ENCODE data around the gene NUPR2. TPM values are rescaled to one million over a fixed set of nuclear protein-coding genes. Genes with fewer than 3 reads are reported as not detected.
"Not testable (repeated sequence)": the region's sequence is repeated elsewhere in the genome, so short reads cannot be mapped to it uniquely, and the experiment has no call there.

Gene NUPR2
- total and polyA plus RNA-seq, 12 donors: 0.17 to 2.5 (median 1.6) TPM; not detected in 9

DNA sequence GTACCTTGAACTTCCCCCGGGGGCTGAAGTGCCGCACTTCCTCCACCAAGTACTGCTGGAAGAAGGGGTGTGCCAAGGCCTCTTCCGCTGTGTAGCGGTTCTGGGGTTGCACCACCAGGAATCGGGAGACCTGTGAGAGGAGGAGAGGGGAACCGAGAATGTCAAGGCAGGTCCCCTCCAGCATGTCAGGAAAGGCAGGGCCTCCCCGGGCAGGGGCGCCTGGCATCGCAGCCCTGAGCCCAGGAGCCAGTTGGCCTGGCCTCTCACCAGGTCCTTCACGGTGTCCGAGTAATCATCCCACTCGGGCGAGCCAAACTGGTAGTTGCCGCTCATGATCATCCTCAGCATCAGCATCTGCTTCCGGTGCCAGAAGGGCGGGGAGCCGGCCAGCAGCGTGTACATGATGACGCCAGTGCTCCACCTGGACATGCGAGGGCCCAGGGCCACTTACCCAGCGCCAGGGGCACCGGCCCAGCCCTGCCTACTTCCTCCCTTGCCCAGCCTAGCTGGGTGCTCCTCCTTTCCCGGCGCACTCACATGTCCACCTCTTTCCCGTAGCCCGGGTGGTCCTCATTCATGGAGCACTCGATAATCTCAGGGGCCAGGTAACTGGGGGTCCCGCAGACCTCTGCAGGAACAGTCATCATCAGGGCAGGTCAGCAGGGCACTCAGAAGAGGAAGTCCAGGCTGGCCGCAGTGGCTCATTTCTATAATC lies 34.4 kb downstream of the NUPR2 start:
- intact Hi-C loops (cut with DNase I): no loop called here
- Histone ChIP-seq H3K27me3 (no peaks in the 10 kb centered on the region), H3K36me3 (replicated peaks in 1 of 2) (peaks cover 0 to 9% of the 10 kb centered on the region in 2 donors), H3K27ac (no peak overlapping the region), H3K4me1 (replicated peaks in 1 of 2) (peaks cover 8 to 24% of the 10 kb centered on the region in 2 donors), H3K9me3 (replicated peaks in 1 of 3) (no peaks in the 10 kb centered on the region), H3K4me3 (no peak overlapping the region)
- TF ChIP-seq, protein P1, sequence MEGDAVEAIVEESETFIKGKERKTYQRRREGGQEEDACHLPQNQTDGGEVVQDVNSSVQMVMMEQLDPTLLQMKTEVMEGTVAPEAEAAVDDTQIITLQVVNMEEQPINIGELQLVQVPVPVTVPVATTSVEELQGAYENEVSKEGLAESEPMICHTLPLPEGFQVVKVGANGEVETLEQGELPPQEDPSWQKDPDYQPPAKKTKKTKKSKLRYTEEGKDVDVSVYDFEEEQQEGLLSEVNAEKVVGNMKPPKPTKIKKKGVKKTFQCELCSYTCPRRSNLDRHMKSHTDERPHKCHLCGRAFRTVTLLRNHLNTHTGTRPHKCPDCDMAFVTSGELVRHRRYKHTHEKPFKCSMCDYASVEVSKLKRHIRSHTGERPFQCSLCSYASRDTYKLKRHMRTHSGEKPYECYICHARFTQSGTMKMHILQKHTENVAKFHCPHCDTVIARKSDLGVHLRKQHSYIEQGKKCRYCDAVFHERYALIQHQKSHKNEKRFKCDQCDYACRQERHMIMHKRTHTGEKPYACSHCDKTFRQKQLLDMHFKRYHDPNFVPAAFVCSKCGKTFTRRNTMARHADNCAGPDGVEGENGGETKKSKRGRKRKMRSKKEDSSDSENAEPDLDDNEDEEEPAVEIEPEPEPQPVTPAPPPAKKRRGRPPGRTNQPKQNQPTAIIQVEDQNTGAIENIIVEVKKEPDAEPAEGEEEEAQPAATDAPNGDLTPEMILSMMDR (IDR thresholded peaks at IDR 0.05): no peak
- 93 to 100% (median 95%) methylated on average over 2 to 29 of the region's 29 CpGs for WGBS, 4 donors
- peak in 1 of 7 donors; percentile 11 for DNase-seq

DNA sequence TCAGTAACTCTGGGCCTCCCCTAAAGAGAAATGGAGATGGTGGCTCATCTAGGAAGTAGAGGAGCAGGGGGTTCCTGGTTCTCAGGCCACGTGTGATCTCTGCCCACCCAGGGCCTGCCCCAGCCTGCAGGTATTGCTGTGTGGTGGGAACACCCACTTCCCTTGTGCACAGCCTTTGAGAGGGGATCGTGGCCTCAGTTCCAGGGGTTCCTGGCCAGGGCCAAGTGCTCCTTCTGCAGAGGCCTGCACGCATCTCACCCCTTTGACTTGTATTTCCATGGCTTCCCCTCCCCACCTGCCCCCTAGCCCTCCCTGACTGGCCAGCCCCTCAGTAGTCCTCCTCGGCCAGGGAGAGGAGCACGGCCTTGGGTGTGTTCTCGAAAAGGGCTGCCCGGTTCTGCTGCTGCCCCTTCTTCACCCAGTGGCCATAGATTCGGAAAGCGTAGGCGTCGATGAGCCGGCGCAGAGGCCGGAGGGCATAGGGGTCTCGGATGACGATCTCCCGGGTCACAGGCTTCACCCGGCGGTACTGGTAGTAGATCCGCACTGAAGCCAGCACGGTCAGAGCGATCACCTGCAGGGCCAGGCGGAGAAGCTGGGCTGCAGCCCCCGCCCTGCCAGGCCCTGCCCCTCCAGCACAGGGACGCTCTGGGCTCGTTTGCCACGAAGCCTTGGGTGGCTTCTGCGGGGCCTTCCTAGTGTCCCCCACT lies 35.3 kb downstream of the NUPR2 start:
- peak in 1 of 7 donors; percentile 5 for DNase-seq
- H3K27ac ChIP-seq: peak overlapping the region in 2 of 5 donors; percentile 58 to 78
- H3K36me3 ChIP-seq (replicated peaks in 1 of 2); H3K9me3 ChIP-seq (replicated peaks in 1 of 3); intact Hi-C loops (cut with DNase I); H3K4me3 ChIP-seq; H3K27me3 ChIP-seq: not testable (repeated sequence)
- WGBS, 4 donors: 95 to 96% (median 95%) methylated on average over 16 to 28 of the region's 28 CpGs
- peaks cover 8 to 24% of the 10 kb centered on the region in 2 donors for H3K4me1 ChIP-seq (replicated peaks in 1 of 2)

DNA sequence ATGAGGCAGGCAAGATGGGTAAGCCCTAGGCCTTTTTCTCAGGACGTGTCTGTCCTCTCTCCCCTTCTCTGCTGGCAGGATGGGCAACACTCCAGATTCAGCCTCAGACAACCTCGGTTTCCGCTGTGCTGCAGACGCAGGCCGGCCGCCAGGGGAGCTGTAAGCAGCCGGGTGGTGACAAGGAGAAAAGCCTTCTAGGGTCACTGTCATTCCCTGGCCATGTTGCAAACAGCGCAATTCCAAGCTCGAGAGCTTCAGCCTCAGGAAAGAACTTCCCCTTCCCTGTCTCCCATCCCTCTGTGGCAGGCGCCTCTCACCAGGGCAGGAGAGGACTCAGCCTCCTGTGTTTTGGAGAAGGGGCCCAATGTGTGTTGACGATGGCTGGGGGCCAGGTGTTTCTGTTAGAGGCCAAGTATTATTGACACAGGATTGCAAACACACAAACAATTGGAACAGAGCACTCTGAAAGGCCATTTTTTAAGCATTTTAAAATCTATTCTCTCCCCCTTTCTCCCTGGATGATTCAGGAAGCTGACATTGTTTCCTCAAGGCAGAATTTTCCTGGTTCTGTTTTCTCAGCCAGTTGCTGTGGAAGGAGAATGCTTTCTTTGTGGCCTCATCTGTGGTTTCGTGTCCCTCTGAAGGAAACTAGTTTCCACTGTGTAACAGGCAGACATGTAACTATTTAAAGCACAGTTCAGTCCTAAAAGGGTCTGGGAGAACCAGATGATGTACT lies 36.6 kb downstream of the NUPR2 start:
- Histone ChIP-seq H3K4me3 (no peak overlapping the region), H3K27ac (peak overlapping the region in 4 of 5 donors; percentile 51 to 87 (median 73)), H3K36me3 (replicated peaks in 1 of 2) (peaks cover 0 to 9% of the 10 kb centered on the region in 2 donors), H3K4me1 (replicated peaks in 1 of 2) (peaks cover 8 to 24% of the 10 kb centered on the region in 2 donors), H3K9me3 (replicated peaks in 1 of 3) (no peaks in the 10 kb centered on the region), H3K27me3 (no peaks in the 10 kb centered on the region)
- peak; percentile 85 to 96 (median 94) for DNase-seq
- TF ChIP-seq, protein P1 (IDR thresholded peaks at IDR 0.05): peak; percentile 76 to 93 (median 91)
- peak in 1 of 2 donors; percentile 11 for TF ChIP-seq POLR2A (IDR thresholded peaks at IDR 0.05)
- intact Hi-C loops (cut with DNase I): loop anchor here in 1 of 2 donors (10.0 kb wide), 2 partner anchors 115 to 435 kb away; partner anchors contain the start of gene NIPSNAP2
- 23 to 56% (median 33%) methylated on average over 4 to 12 of the region's 12 CpGs for WGBS, 4 donors

DNA sequence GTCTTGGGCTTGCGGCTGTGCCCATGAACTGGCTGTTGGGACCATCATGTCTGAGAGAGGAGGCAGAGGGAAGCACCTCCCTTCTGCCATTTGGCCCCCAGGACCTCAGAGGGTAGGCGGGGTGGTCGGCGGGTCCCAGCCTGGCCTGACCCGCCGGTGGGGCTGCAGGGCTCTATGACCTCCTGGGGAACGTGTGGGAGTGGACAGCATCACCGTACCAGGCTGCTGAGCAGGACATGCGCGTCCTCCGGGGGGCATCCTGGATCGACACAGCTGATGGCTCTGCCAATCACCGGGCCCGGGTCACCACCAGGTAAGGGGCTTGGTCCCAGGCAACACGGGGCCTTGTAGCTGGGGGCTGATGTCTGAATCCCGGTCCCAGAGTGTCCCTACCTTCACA lies 38.0 kb downstream of the NUPR2 start:
- peak in 1 of 7 donors; percentile 11 for DNase-seq
- no peaks in the 10 kb centered on the region for H3K27me3 ChIP-seq
- H3K9me3 ChIP-seq (replicated peaks in 1 of 3): no peaks in the 10 kb centered on the region
- intact Hi-C loops (cut with DNase I): loop anchor here in 1 of 2 donors (10.0 kb wide), 2 partner anchors 113 to 433 kb away; partner anchors contain the start of gene NIPSNAP2
- H3K4me3 ChIP-seq: no peak overlapping the region
- TF ChIP-seq, protein P1 (IDR thresholded peaks at IDR 0.05): no peak
- no peak for TF ChIP-seq POLR2A (IDR thresholded peaks at IDR 0.05)
- peaks cover 8 to 20% of the 10 kb centered on the region in 2 donors for H3K4me1 ChIP-seq (replicated peaks in 1 of 2)
- H3K36me3 ChIP-seq (replicated peaks in 1 of 2): peaks cover 0 to 9% of the 10 kb centered on the region in 2 donors
- H3K27ac ChIP-seq: no peak overlapping the region
- 93 to 95% (median 94%) methylated on average over 3 to 16 of the region's 16 CpGs; no CpG with 5 or more reads in 1 of the 4 donors for WGBS, 4 donors

Measured in adrenal gland (tissue), 12 donors.